Lower leg skin (tissue), 4 donors: ENCODE measurements around the gene WDR38. TPM values are rescaled to one million over a fixed set of nuclear protein-coding genes. Genes with fewer than 3 reads are reported as not detected.
"Not testable (repeated sequence)": the region's sequence is repeated elsewhere in the genome, so short reads cannot be mapped to it uniquely, and the experiment has no call there.

Experiments used
- DNase-seq, 2 donors: peaks; one replicate each; pipeline ENCODE4 v3.0.0-alpha.2; 2019; ENCODE audit warnings: low spot score in 2 of 2
- H3K4me3 ChIP-seq: fragments of 200-600 bp; sonication (generic); 2 replicates; pipeline ENCODE4 v1.5.1; 2017; ENCODE audit warnings: mild to moderate bottlenecking, low read depth; ENCODE audit not compliant: poor library complexity, severe bottlenecking
- POLR2A ChIP-seq, 2 donors: fragments of 450-650 bp; IDR thresholded peaks; one replicate each; pipeline ENCODE4 v1.6.1; 2016 to 2017; ENCODE audit warnings: antibody characterized with exemption in 2 of 2, mild to moderate bottlenecking in 1 of 2, moderate library complexity in 1 of 2
- WGBS, 2 donors: methylation state at CpG; one replicate each; pipeline ENCODE4 v1.1.5; 2018; 5-methylcytosine and 5-hydroxymethylcytosine counted together
- intact Hi-C: fragments of 100-400 bp; cut with DNase I; formaldehyde crosslinking; loops from one replicate; pipeline ENCODE4 v1.15.0; 2023; ENCODE audit warnings: low total_unique reads
- total RNA-seq, 4 donors: library from RNA; depleted of rRNA; stranded (reverse); fragments of >200 nt; gene quantifications; one replicate each; pipeline ENCODE4 v1.1.0, GENCODE V29; 2016
- TF ChIP-seq, protein P1 (sequence below), 3 donors: fragments of 450-650 bp; IDR thresholded peaks; one replicate each; pipeline ENCODE4 v1.5.1; 2016; ENCODE audit warnings: antibody characterized with exemption in 3 of 3, mild to moderate bottlenecking in 3 of 3, moderate library complexity in 2 of 3

Gene WDR38
- total RNA-seq, 4 donors from 2014 or later, result not detected

DNA sequence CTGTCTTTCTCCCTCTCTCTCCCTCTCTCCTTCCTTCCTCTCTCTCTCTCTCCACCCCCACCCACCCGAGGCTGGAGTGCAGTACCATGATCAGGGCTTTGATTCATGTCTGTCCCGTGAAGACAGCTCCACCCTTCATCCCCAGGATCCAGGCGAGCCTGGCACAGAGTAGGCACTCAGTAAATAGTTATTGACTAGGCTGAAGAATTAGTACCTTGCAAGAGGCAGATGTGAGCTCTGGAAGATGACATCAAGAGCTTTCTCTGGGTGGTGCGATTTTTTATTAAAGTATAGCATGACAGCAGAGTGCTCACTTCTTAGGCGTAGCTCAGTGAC, 24.0 kb upstream of the WDR38 start:
- DNase-seq, result no peak
- 38 to 41% methylated on average over 5 of the region's 5 CpGs for WGBS, 2 donors
- intact Hi-C loops, result no loop called here
- TF ChIP-seq, protein P1, sequence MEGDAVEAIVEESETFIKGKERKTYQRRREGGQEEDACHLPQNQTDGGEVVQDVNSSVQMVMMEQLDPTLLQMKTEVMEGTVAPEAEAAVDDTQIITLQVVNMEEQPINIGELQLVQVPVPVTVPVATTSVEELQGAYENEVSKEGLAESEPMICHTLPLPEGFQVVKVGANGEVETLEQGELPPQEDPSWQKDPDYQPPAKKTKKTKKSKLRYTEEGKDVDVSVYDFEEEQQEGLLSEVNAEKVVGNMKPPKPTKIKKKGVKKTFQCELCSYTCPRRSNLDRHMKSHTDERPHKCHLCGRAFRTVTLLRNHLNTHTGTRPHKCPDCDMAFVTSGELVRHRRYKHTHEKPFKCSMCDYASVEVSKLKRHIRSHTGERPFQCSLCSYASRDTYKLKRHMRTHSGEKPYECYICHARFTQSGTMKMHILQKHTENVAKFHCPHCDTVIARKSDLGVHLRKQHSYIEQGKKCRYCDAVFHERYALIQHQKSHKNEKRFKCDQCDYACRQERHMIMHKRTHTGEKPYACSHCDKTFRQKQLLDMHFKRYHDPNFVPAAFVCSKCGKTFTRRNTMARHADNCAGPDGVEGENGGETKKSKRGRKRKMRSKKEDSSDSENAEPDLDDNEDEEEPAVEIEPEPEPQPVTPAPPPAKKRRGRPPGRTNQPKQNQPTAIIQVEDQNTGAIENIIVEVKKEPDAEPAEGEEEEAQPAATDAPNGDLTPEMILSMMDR (IDR thresholded peaks at IDR 0.05), result no peak
- TF ChIP-seq POLR2A (IDR thresholded peaks at IDR 0.05), result no peak
- no peak overlapping the region for H3K4me3 ChIP-seq

DNA sequence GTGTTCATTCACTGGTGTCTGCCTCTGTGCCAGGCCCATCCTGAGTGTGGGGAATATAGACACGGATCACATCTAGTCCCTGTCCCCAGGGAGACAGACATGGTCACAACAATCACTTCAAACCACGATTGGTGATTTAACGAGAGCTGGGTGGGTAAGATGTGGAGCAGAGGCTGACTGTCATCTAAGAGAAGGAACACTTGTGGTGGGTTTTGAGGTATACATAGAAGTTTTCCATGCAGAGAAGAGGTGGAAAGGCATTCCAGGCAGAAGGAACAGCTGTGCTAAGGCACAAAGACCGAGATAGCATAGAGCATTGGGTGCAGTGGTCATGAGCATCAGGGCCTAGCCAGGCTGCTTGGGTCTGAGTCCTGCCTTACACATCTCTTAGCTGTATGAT, 22.7 kb upstream of the WDR38 start:
- no peak overlapping the region for H3K4me3 ChIP-seq
- WGBS, 2 donors, result 68 to 70% methylated on average over 4 of the region's 4 CpGs
- intact Hi-C loops, result no loop called here
- TF ChIP-seq, protein P1 (IDR thresholded peaks at IDR 0.05), result no peak
- TF ChIP-seq POLR2A (IDR thresholded peaks at IDR 0.05), result no peak
- DNase-seq, result no peak

DNA sequence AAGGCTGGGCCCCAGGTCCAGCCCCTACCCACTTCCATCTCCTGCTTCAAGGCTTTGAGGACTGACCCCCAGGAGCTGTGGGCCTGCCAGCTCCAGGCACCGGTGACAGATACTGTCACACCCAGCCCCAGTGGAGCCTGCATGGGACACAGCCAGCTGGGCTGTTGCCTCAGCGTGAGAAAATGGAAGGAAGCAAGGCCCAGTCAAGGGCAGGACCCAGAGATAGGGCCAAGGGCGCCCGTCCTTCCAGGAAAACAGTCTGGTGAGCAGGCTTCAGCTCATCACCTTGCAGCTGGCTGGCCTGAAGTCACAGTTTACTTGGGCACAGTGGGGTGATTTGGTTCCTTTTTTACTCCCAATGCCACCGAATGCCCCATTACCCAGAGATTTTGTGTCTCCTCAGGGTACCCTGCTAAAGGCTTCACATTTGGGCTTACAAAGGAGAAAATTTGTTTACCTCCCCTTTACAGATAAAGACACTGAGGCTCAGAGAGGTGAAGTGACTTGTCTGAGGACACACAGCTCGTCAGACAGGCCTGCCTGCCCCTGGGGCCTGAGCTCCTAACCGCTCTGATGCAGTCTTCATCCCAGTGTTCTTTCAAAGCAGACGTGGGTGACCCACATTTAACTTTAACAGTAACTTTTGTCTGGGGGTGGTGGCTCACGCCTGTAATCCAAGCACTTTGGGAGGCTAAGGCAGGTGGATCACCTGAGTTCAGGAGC, 21.5 kb upstream of the WDR38 start:
- TF ChIP-seq, protein P1 (IDR thresholded peaks at IDR 0.05), result no peak
- TF ChIP-seq POLR2A (IDR thresholded peaks at IDR 0.05), result no peak
- intact Hi-C loops, result no loop called here
- DNase-seq, result no peak
- WGBS, 2 donors, result 48 to 56% methylated on average over 9 of the region's 9 CpGs
- no peak overlapping the region for H3K4me3 ChIP-seq

DNA sequence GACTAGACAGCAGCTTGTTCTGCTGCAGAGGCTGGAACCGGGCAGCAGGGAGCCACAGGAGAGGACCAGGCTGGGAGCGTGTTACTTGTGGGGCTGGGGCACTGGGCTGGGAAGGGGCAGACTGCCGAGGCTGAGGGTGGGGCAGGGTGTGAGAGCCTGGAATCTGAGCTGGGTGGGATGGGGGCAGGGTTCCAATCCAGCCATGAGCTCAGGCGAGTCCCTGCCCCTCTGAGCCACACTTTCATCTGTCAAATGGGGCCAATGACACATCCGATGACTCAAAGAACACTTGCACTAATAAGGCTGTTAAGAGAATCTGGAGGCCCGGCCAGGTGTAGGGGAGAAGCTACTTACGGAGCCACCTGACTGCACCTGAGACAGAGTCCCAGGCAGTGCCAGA, 18.7 kb upstream of the WDR38 start:
- WGBS, 2 donors, result 24 to 34% methylated on average over 5 to 7 of the region's 7 CpGs
- no peak for TF ChIP-seq POLR2A (IDR thresholded peaks at IDR 0.05)
- TF ChIP-seq, protein P1 (IDR thresholded peaks at IDR 0.05), result no peak
- DNase-seq, result no peak
- intact Hi-C loops, result no loop called here
- H3K4me3 ChIP-seq, result no peak overlapping the region

DNA sequence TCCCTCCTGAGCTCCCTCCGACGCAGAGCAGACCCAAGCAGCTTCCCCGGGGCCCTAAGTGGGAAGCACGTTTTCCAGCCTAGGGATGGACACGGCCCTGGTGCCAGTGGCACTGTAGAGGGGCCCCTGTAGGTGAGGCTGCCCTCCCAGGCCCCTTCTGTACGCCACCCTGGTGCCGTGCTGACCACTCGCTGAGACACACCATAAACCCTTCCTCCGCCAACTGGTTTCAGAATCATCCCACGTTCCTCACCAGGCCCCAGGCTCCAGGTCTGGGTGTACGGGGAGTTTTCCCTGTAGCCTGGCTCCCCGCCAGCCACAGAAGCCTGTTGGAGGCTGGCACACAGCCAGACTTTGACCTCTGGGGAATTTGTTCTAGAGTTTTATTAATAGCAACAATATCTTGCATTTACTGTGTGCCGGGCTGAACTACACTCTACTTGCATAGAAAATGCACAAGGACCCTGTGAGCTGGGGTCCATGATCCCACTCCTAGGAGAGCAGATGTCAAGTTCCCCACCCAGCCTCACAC, 18.2 kb upstream of the WDR38 start:
- intact Hi-C loops, result no loop called here
- no peak overlapping the region for H3K4me3 ChIP-seq
- 45 to 52% methylated on average over 13 of the region's 13 CpGs for WGBS, 2 donors
- TF ChIP-seq POLR2A (IDR thresholded peaks at IDR 0.05), result no peak
- TF ChIP-seq, protein P1 (IDR thresholded peaks at IDR 0.05), result no peak
- DNase-seq, result peak in 1 of 2 donors; percentile 89

DNA sequence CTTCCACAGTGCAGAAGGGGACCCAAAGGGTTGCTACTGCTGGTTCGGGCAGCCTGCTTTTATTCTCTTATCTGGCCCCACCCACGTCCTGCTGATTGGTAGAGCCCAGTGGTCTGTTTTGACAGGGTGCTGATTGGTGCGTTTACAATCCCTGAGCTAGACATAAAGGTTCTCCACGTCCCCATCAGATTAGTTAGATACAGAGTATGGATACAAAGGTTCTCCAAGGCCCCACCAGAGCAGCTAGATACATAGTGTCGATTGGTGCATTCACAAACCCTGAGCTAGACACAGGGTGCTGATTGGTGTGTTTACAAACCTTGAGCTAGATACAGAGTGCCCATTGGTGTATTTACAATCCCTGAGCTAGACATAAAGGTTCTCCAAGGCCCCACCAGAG, 15.1 kb upstream of the WDR38 start:
- intact Hi-C loops, DNase-seq, H3K4me3 ChIP-seq: not testable (repeated sequence)
- 73 to 82% methylated on average over 5 of the region's 5 CpGs for WGBS, 2 donors

DNA sequence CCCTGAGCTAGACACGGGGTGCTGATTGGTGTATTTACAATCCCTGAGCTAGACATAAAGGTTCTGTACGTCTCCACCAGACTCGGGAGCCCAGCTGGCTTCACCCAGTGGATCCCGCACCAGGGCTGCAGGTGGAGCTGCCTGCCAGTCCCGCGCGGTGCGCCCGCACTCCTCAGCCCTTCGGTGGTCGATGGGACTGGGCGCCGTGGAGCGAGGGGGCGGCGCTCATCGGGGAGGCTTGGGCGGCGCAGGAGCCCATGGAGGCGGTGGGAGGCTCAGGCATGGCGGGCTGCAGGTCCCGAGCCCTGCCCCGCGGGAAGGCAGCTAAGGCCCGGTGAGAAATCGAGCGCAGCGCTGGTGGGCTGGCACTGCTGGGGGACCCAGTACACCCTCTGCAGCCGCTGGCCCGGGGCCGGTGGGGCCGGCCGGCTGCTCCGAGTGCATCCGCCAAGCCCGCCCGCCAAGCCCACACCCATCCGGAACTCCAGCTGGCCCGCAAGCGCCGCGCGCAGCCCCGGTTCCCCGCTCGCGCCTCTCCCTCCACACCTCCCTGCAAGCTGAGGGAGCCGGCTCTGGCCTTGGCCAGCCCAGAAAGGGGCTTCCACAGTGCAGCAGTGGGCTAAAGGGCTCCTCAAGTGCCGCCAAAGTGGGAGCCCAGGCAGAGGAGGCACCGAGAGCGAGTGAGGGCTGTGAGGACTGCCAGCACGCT, 14.5 kb upstream of the WDR38 start:
- intact Hi-C loops, DNase-seq, H3K4me3 ChIP-seq: not testable (repeated sequence)
- 66 to 89% methylated on average over 18 to 25 of the region's 52 CpGs for whole genome bisulfite sequencing, 2 donors
